Liver (tissue), 9 donors: ENCODE results near the gene DNAH3. TPM values are rescaled to one million over a fixed set of nuclear protein-coding genes. Genes with fewer than 3 reads are reported as not detected.

Experiments used
- DNase-seq: peaks from one replicate; pipeline ENCODE4 v3.0.0-alpha.2; 2017; ENCODE audit warnings: low spot score
- H3K27ac ChIP-seq, 2 donors: one replicate each; pipeline ENCODE4 v1.7.0; 2013; ENCODE audit warnings: inconsistent platforms in 2 of 2, low read length in 2 of 2, control low read depth in 1 of 2, low read depth in 1 of 2, mild to moderate bottlenecking in 1 of 2
- H3K27me3 ChIP-seq, 4 donors: one replicate each; pipeline versions ENCODE4 v1.6.1 to v1.7.0; 2013; ENCODE audit warnings: low read length in 3 of 4, inconsistent platforms in 1 of 4, mild to moderate bottlenecking in 1 of 4, moderate library complexity in 1 of 4; ENCODE audit not compliant: control insufficient read depth in 4 of 4, insufficient read depth in 4 of 4
- H3K36me3 ChIP-seq, 4 donors: one replicate each; pipeline versions ENCODE4 v1.6.1 to v1.7.0; 2013; ENCODE audit warnings: low read length in 3 of 4, mild to moderate bottlenecking in 3 of 4, low read depth in 1 of 4, moderate library complexity in 1 of 4; ENCODE audit not compliant: control insufficient read depth in 4 of 4, insufficient read depth in 3 of 4
- H3K4me1 ChIP-seq, 4 donors: one replicate each; pipeline versions ENCODE4 v1.6.1 to v1.7.0; 2013; ENCODE audit warnings: low read length in 3 of 4, mild to moderate bottlenecking in 3 of 4, moderate library complexity in 1 of 4; ENCODE audit not compliant: control insufficient read depth in 4 of 4, insufficient read depth in 4 of 4
- H3K4me3 ChIP-seq, 3 donors: one replicate each; pipeline versions ENCODE4 v1.6.1 to v1.7.0; 2013; ENCODE audit warnings: low read length in 3 of 3, control low read depth in 1 of 3, low read depth in 1 of 3, mild to moderate bottlenecking in 1 of 3
- H3K9ac ChIP-seq, 2 donors: one replicate each; pipeline ENCODE4 v1.7.0; 2013; ENCODE audit warnings: low read length in 2 of 2, mild to moderate bottlenecking in 2 of 2, moderate library complexity in 2 of 2, control low read depth in 1 of 2, low read depth in 1 of 2
- H3K9me3 ChIP-seq, 4 donors: one replicate each; pipeline versions ENCODE4 v1.6.1 to v1.7.0; 2013; ENCODE audit warnings: low read length in 3 of 4; ENCODE audit not compliant: control insufficient read depth in 4 of 4
- ATF3 ChIP-seq: IDR thresholded peaks from 2 replicates; pipeline ENCODE4 v1.6.1; 2016; ENCODE audit warnings: antibody characterized with exemption
- CTCF ChIP-seq: fragments of 150-350 bp; IDR thresholded peaks from 2 replicates; pipeline ENCODE4 v1.5.1; 2017; ENCODE audit warnings: improper control_type of control experiment, low read depth, low read length; ENCODE audit not compliant: missing input control
- EGR1 ChIP-seq, 2 donors: IDR thresholded peaks; 2 replicates each; pipeline ENCODE4 v1.6.1; 2016 to 2018; ENCODE audit warnings: antibody characterized with exemption in 2 of 2, low read depth in 2 of 2
- FOXA2 ChIP-seq: IDR thresholded peaks from 2 replicates; pipeline ENCODE4 v1.6.1; 2016; ENCODE audit warnings: antibody characterized with exemption
- HNF4A ChIP-seq, 2 donors: conservative IDR thresholded peaks; 2 replicates each; pipeline ENCODE4 v1.6.1; 2016; ENCODE audit warnings: antibody characterized with exemption in 2 of 2, mild to moderate bottlenecking in 2 of 2
- HNF4G ChIP-seq: IDR thresholded peaks from 2 replicates; pipeline ENCODE4 v1.6.1; 2016; ENCODE audit warnings: antibody characterized with exemption
- JUND ChIP-seq, 2 donors: IDR thresholded peaks; 2 replicates each; pipeline ENCODE4 v1.6.1; 2016; ENCODE audit warnings: antibody characterized with exemption in 2 of 2
- MAX ChIP-seq: IDR thresholded peaks from 2 replicates; pipeline ENCODE4 v1.6.1; 2016; ENCODE audit warnings: antibody characterized with exemption
- NR2F2 ChIP-seq: IDR thresholded peaks from 2 replicates; pipeline ENCODE4 v1.6.1; 2016; ENCODE audit warnings: antibody characterized with exemption
- SP1 ChIP-seq: IDR thresholded peaks from 2 replicates; pipeline ENCODE4 v1.6.1; 2018; ENCODE audit warnings: antibody characterized with exemption, mild to moderate bottlenecking
- TAF1 ChIP-seq: conservative IDR thresholded peaks from 2 replicates; pipeline ENCODE4 v1.6.1; 2016; ENCODE audit warnings: antibody characterized with exemption, mild to moderate bottlenecking
- YY1 ChIP-seq: IDR thresholded peaks from 2 replicates; pipeline ENCODE4 v1.6.1; 2016; ENCODE audit warnings: antibody characterized with exemption, mild to moderate bottlenecking
- WGBS: extraction: QIAGEN DNeasy Blood & Tissue Kit; methylation state at CpG from one replicate; pipeline ENCODE4 v1.1.7; 2013; 5-methylcytosine and 5-hydroxymethylcytosine counted together
- polyA plus RNA-seq, 2 donors: library from polyadenylated mRNA; stranded (reverse) in 1 of 2; unstranded in 1 of 2; fragments of 200-250 nt in 1 of 2; fragments of >200 nt in 1 of 2; fragmentation: Nextera tagmentation in 1 of 2; extraction: Ambion mirVana in 1 of 2; gene quantifications; one replicate each; pipeline versions ENCODE4 v1.2.1 to v1.2.3, GENCODE V29; 2013 to 2015
- total RNA-seq, 2 donors: library from RNA; depleted of rRNA; stranded (reverse); fragments of >200 nt; gene quantifications; one replicate each; pipeline ENCODE4 v1.2.3, GENCODE V29; 2014
- TF ChIP-seq, protein P1 (sequence below): IDR thresholded peaks from 2 replicates; pipeline ENCODE4 v1.6.1; 2016; ENCODE audit warnings: antibody characterized with exemption
- donor health status: healthy.
- donor health status: healthy.
- donor health status: healthy.
- donor health status: healthy.
- donor health status: healthy.

Gene DNAH3
- total and polyA plus RNA-seq, 4 donors: not detected

DNA sequence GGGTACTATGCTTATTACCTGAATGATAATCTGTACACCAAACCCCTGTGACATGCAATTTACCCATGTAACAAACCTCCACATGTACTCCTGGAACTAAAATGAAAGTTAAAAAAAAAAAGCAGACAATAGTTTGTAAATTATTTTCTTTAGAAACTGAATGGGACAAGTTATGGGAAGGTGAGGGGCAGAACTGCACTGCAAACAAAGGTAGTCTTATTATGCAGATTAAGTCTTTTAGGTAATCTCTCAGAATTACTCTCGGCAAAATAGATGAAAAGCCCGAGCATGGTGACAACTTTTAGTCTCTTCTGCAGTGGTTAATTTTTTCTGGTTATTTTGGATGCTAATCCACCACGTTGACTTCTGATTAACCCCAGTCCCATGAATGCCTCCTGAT lies 33.3 kb upstream of the DNAH3 start:
- 91% methylated on average over 3 of the region's 3 CpGs for WGBS
- TF ChIP-seq HNF4G (no peak), JUND (IDR thresholded peaks at IDR 0.05) (no peak)
- TF ChIP-seq, protein P1, sequence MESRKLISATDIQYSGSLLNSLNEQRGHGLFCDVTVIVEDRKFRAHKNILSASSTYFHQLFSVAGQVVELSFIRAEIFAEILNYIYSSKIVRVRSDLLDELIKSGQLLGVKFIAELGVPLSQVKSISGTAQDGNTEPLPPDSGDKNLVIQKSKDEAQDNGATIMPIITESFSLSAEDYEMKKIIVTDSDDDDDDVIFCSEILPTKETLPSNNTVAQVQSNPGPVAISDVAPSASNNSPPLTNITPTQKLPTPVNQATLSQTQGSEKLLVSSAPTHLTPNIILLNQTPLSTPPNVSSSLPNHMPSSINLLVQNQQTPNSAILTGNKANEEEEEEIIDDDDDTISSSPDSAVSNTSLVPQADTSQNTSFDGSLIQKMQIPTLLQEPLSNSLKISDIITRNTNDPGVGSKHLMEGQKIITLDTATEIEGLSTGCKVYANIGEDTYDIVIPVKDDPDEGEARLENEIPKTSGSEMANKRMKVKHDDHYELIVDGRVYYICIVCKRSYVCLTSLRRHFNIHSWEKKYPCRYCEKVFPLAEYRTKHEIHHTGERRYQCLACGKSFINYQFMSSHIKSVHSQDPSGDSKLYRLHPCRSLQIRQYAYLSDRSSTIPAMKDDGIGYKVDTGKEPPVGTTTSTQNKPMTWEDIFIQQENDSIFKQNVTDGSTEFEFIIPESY: no peak
- peaks cover 0 to 3% (median under 1%) of the 10 kb centered on the region in 4 donors for H3K36me3 ChIP-seq
- no peak overlapping the region for H3K27ac ChIP-seq
- no peak for DNase-seq
- no peaks in the 10 kb centered on the region for H3K9me3 ChIP-seq
- no peaks in the 10 kb centered on the region for H3K27me3 ChIP-seq
- H3K4me1 ChIP-seq: peaks cover 0 to 2% (median 0%) of the 10 kb centered on the region in 4 donors
- no peak overlapping the region for H3K4me3 ChIP-seq
- H3K9ac ChIP-seq: no peak overlapping the region

DNA sequence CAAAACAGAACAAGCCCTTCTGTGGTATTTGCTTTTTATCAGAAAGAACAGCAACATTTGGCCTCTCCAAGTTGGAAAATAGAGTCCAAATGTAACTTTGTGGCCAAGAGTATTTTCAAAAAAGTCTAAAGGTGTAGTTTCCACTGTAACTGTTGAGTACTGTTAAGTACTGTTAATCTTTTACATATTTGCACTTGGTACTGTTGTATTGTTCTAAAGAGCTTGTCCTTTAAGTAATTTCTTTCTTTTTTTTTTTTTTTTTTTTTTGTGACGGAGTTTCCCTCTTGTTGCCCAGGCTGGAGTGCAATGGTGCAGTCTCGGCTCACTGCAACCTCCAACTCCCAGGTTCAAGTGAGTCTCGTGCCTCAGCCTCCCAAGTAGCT lies 29.3 kb upstream of the DNAH3 start:
- no peak for TF ChIP-seq EGR1 (IDR thresholded peaks at IDR 0.05; ENCODE audit: low read depth in 2 of 2)
- TF ChIP-seq HNF4G: no peak
- TF ChIP-seq SP1: no peak
- TF ChIP-seq YY1: no peak
- TF ChIP-seq TAF1: no peak
- TF ChIP-seq MAX: no peak
- Histone ChIP-seq H3K9me3 (no peaks in the 10 kb centered on the region), H3K4me1 (no peaks in the 10 kb centered on the region), H3K4me3 (no peak overlapping the region), H3K27me3 (no peaks in the 10 kb centered on the region), H3K9ac (no peak overlapping the region), H3K36me3 (peaks cover 0 to 3% (median under 1%) of the 10 kb centered on the region in 4 donors), H3K27ac (no peak overlapping the region)
- WGBS: 92% methylated on average over 3 of the region's 3 CpGs
- DNase-seq: no peak

GRCh38 chr16:21179126-21179982 lies 28.7 kb upstream of the DNAH3 start:
- no peak overlapping the region for H3K9ac ChIP-seq
- no peaks in the 10 kb centered on the region for H3K4me1 ChIP-seq
- 86% methylated on average over 13 of the region's 13 CpGs for WGBS
- H3K36me3 ChIP-seq: peaks cover 0 to 3% (median under 1%) of the 10 kb centered on the region in 4 donors
- no peak overlapping the region for H3K4me3 ChIP-seq
- TF ChIP-seq SP1 (no peak), NR2F2 (peak; percentile 58)
- H3K27ac ChIP-seq: no peak overlapping the region
- H3K27me3 ChIP-seq: no peaks in the 10 kb centered on the region
- H3K9me3 ChIP-seq: no peaks in the 10 kb centered on the region
- DNase-seq: no peak

GRCh38 chr16:21175397-21175796 lies 24.8 kb upstream of the DNAH3 start:
- no peak overlapping the region for H3K27ac ChIP-seq
- no peak for DNase-seq
- TF ChIP-seq, protein P1: no peak
- TF ChIP-seq TAF1 (no peak), NR2F2 (no peak), MAX (no peak), HNF4G (no peak), FOXA2 (no peak), SP1 (no peak), ATF3 (no peak), CTCF (no peak), HNF4A (conservative IDR thresholded peaks at IDR 0.05) (no peak)
- no peak overlapping the region for H3K9ac ChIP-seq
- H3K27me3 ChIP-seq: no peaks in the 10 kb centered on the region
- peaks cover 0 to 2% (median 0%) of the 10 kb centered on the region in 4 donors for H3K36me3 ChIP-seq
- no peaks in the 10 kb centered on the region for H3K4me1 ChIP-seq
- WGBS: 76% methylated on average over 1 of the region's 1 CpG
- no peaks in the 10 kb centered on the region for H3K9me3 ChIP-seq
- H3K4me3 ChIP-seq: no peak overlapping the region
